CMK (cell line): ENCODE measurements around the gene S100A4.

Source experiments
- DNase-seq: peaks from one replicate; pipeline ENCODE4 v3.0.0-alpha.2; 2010; ENCODE audit warnings: low read depth

The S100A4 gene

GRCh38 chr1:153547560-153548551 lies 2.2 kb upstream of the S100A4 start:
- DNase-seq: no peak

- DNase-seq: no peak
Observed at GRCh38 chr1:153546796-153547559, 1.4 kb upstream of the S100A4 start.

GRCh38 chr1:153546371-153546770 lies 765 bp upstream of the S100A4 start:
- no peak for DNase-seq

GRCh38 chr1:153544453-153545066 lies 1.0 kb downstream of the S100A4 start:
- no peak for DNase-seq

GRCh38 chr1:153543736-153544135 lies 1.9 kb downstream of the S100A4 start:
- no peak for DNase-seq

GRCh38 chr1:153542956-153543711 lies 2.5 kb downstream of the S100A4 start:
- no peak for DNase-seq

- no peak for DNase-seq
Observed at GRCh38 chr1:153541641-153542590, 3.7 kb downstream of the S100A4 start.

- no peak for DNase-seq
Observed at GRCh38 chr1:153540394-153541361, 4.9 kb downstream of the S100A4 start, which contains the start of gene S100A5. S100A5 (minus strand) TSS chr1:153540934; CDS start chr1:153540191, 743 bp downstream.

- no peak for DNase-seq
Observed at GRCh38 chr1:153539395-153540093, 6.1 kb downstream of the S100A4 start.

GRCh38 chr1:153538315-153538821 lies 7.2 kb downstream of the S100A4 start:
- DNase-seq: no peak

- no peak for DNase-seq
Observed at GRCh38 chr1:153537376-153537730, 8.3 kb downstream of the S100A4 start.

- DNase-seq: no peak
Observed at GRCh38 chr1:153536671-153537375, 8.8 kb downstream of the S100A4 start.

- DNase-seq: peak; percentile 94
Observed at GRCh38 chr1:153536012-153536670, 9.5 kb downstream of the S100A4 start.

- no peak for DNase-seq
Observed at GRCh38 chr1:153535242-153536011, 10.2 kb downstream of the S100A4 start, which contains the start of gene S100A6. S100A6 (minus strand) TSS chr1:153535991; CDS start chr1:153535339, 652 bp downstream.

GRCh38 chr1:153534925-153535241 lies 10.7 kb downstream of the S100A4 start:
- DNase-seq: no peak

GRCh38 chr1:153534226-153534924 lies 11.2 kb downstream of the S100A4 start:
- DNase-seq: no peak
